ENCODE measurements around the gene HSPE1.

GRCh38 chr2:197504512-197504911 is 4.3 kb downstream of the HSPE1 start:
- no peak for TF ChIP-seq CTCF (IDR thresholded peaks at IDR 0.05)
- no peak for TF ChIP-seq POLR2A (IDR thresholded peaks at IDR 0.05)

All from uterus (tissue), 2 donors.